PC-3 (cell line): ENCODE measurements around the gene TRIM45. TPM values are rescaled to one million over a fixed set of nuclear protein-coding genes. Genes with fewer than 3 reads are reported as not detected.

Experiments used
- ATAC-seq: fragments of 200-7000 bp; cut with Tn5 transposase; 2 replicates; pipeline ENCODE4 v1.9.1; 2020; ENCODE audit warnings: mild to moderate bottlenecking, moderate library complexity
- BruUV-seq: library from RNA; stranded (reverse); fragments of 400-500 nt; replicated peaks from 2 replicates; lab custom pipeline; 2021; lab: Mats Ljungman, UMichigan
- CTCF ChIA-PET: fragments of 300-600 bp; sonication (Branson Sonifier 250); formaldehyde crosslinking; loops from one replicate; lab custom pipeline; 2022; ENCODE audit warnings: antibody characterized with exemption; lab: Charles Lee
- POLR2A ChIA-PET: fragments of 300-600 bp; sonication (Branson Sonifier 250); formaldehyde crosslinking; loops from one replicate; lab custom pipeline; 2022; ENCODE audit warnings: antibody characterized with exemption; ENCODE audit not compliant: unreplicated experiment; lab: Charles Lee
- DNase-seq: peaks from one replicate; pipeline ENCODE4 v3.0.0-alpha.2; 2015
- H2AFZ ChIP-seq: fragments of 300-600 bp; sonication (generic); 2 replicates; pipeline ENCODE4 v1.6.0; 2016; ENCODE audit warnings: antibody characterized with exemption, low read length
- H3F3A ChIP-seq: fragments of 300-600 bp; sonication (generic); one replicate; pipeline ENCODE4 v1.6.0; 2017; ENCODE audit warnings: antibody characterized with exemption, low read length, control low read depth, mild to moderate bottlenecking; ENCODE audit not compliant: unreplicated experiment
- H3K27ac ChIP-seq: fragments of 300-600 bp; sonication (generic); 2 replicates; pipeline ENCODE4 v1.5.1; 2016; ENCODE audit warnings: mild to moderate bottlenecking, low read length
- H3K27me3 ChIP-seq: fragments of 300-600 bp; sonication (generic); 2 replicates; pipeline ENCODE4 v1.6.1; 2016; ENCODE audit warnings: low read length, mixed read lengths
- H3K36me3 ChIP-seq: fragments of 300-600 bp; sonication (generic); 2 replicates; pipeline ENCODE4 v1.6.1; 2016; ENCODE audit warnings: low read depth, mixed run types, low read length, mixed read lengths
- H3K4me1 ChIP-seq: fragments of 300-600 bp; sonication (generic); 2 replicates; pipeline ENCODE4 v1.5.1; 2016; ENCODE audit warnings: low read length; ENCODE audit not compliant: insufficient read depth
- H3K4me2 ChIP-seq: fragments of 300-600 bp; sonication (generic); 2 replicates; pipeline ENCODE4 v1.6.0; 2016; ENCODE audit warnings: low read length
- H3K4me3 ChIP-seq: fragments of 300-600 bp; sonication (generic); 2 replicates; pipeline ENCODE4 v1.5.1; 2016; ENCODE audit warnings: mild to moderate bottlenecking, low read length, mixed read lengths
- H3K79me2 ChIP-seq: fragments of 300-600 bp; sonication (generic); 2 replicates; pipeline ENCODE4 v1.6.1; 2017; ENCODE audit warnings: low read length, mixed read lengths
- H3K9ac ChIP-seq: fragments of 300-600 bp; sonication (generic); 2 replicates; pipeline ENCODE4 v1.6.0; 2016; ENCODE audit warnings: mild to moderate bottlenecking, low read length
- H3K9me2 ChIP-seq: fragments of 300-600 bp; sonication (generic); replicated peaks from 2 replicates; pipeline ENCODE4 v1.6.1; 2016; ENCODE audit warnings: mixed run types, low read length, mixed read lengths
- H3K9me3 ChIP-seq: fragments of 300-600 bp; sonication (generic); 2 replicates; pipeline ENCODE4 v1.6.1; 2016; ENCODE audit warnings: low read length, mixed read lengths
- H4K20me1 ChIP-seq: fragments of 300-600 bp; sonication (generic); 2 replicates; pipeline ENCODE4 v1.6.1; 2016; ENCODE audit warnings: low read length, mixed read lengths
- CTCF ChIP-seq: fragments of 300-600 bp; sonication (generic); conservative IDR thresholded peaks from 2 replicates; pipeline ENCODE4 v1.5.1; 2017; ENCODE audit warnings: antibody characterized with exemption, low read depth, mild to moderate bottlenecking, low read length
- EZH2 ChIP-seq: fragments of 300-600 bp; sonication (generic); IDR thresholded peaks from one replicate; pipeline ENCODE4 v1.6.1; 2017; ENCODE audit warnings: antibody characterized with exemption, mild to moderate bottlenecking, low read length; ENCODE audit not compliant: unreplicated experiment
- EZH2phosphoT487 ChIP-seq: fragments of 300-600 bp; sonication (generic); IDR thresholded peaks from 2 replicates; pipeline ENCODE4 v1.6.1; 2018; ENCODE audit warnings: mild to moderate bottlenecking, antibody characterized with exemption, low read length, borderline replicate concordance
- intact Hi-C: fragments of 100-400 bp; cut with micrococcal nuclease; formaldehyde crosslinking; loops from 2 replicates; pipeline ENCODE4 v1.9.0; 2023
- microRNA-seq: library from miRNA; unstranded; fragments of <30 nt; microRNA quantifications from one replicate; pipeline ENCODE4 v1.1.0, GENCODE V29; 2020; ENCODE audit not compliant: unreplicated experiment
- total RNA-seq: library from RNA; depleted of rRNA; stranded (reverse); fragments of >200 nt; gene quantifications from 2 replicates; pipeline ENCODE4 v1.2.3, GENCODE V29; 2014; rRNA removed

Gene TRIM45
- total RNA-seq, 1 experiment from 2014 or later = 4.3 TPM

DNA sequence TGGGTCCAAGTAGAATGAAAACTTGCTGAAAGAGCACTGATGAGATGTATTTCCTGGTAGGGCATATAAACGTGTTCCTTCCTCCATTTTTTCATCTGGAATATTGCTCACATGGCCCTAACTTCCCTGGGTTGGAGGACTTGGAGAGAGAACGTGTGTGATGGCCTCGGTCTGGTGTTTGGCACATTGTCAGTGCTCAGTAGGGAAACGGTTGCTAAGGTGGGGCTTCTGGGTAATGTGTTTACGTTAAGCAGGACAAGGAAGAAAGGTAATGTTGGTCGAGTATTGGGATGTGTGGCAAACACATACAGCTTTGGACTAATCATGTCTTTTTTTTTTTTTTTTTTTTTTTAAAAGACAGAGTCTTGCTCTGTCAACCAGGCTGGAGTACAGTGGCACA is 55.2 kb downstream of the TRIM45 start:
- H3K9me3 ChIP-seq = no peaks in the 10 kb centered on the region
- H3F3A ChIP-seq = no peaks in the 10 kb centered on the region
- no TSS peak for BruUV-seq
- H2AFZ ChIP-seq = no peak overlapping the region
- H3K4me2 ChIP-seq = no peak overlapping the region
- intact Hi-C loops = loop anchor here (2.0 to 10.0 kb wide), 2 partner anchors 302 to 688 kb away; no protein-coding TSS in a partner anchor
- peaks cover 3% of the 10 kb centered on the region; the same call in 1 of the 2 replicates for H3K4me1 ChIP-seq
- H3K79me2 ChIP-seq = peaks cover 2% of the 10 kb centered on the region; the same call in 1 of the 2 replicates
- no peak overlapping the region for H3K9ac ChIP-seq
- H3K4me3 ChIP-seq = no peak overlapping the region
- ATAC-seq = no peak
- H3K9me2 ChIP-seq = no peaks in the 10 kb centered on the region
- no peaks in the 10 kb centered on the region; the same call in 1 of the 2 replicates for H3K36me3 ChIP-seq
- ChIA-PET POLR2A (no interaction called here), CTCF (interaction anchor here (0.6 to 0.7 kb wide), 2 partner anchors 218 to 554 kb away, joined by 3 to 9 read pairs; no protein-coding TSS in a partner anchor)
- DNase-seq = no peak
- H3K27ac ChIP-seq = no peak overlapping the region
- H4K20me1 ChIP-seq = no peaks in the 10 kb centered on the region
- H3K27me3 ChIP-seq = no peaks in the 10 kb centered on the region
- TF ChIP-seq EZH2phosphoT487 (no peak), EZH2 (no peak), CTCF (no peak)

- H3K36me3 ChIP-seq = no peaks in the 10 kb centered on the region; the same call in 1 of the 2 replicates
- H3F3A ChIP-seq = no peaks in the 10 kb centered on the region
- no peaks in the 10 kb centered on the region for H3K27me3 ChIP-seq
- no peak for ATAC-seq
- H3K9ac ChIP-seq = no peak overlapping the region
- H3K79me2 ChIP-seq = peaks cover 27% of the 10 kb centered on the region; the same call in 1 of the 2 replicates
- BruUV-seq = no TSS peak
- DNase-seq = peak; percentile 28
- H3K4me2 ChIP-seq = 0 out of 2 replicates have a peak overlapping the region, but pooled peaks have one; percentile 6
- intact Hi-C loops = loop anchor here (2.0 to 10.0 kb wide), 2 partner anchors 59 to 693 kb away; partner anchors contain the start of gene TRIM45
- H4K20me1 ChIP-seq = no peaks in the 10 kb centered on the region
- no peak overlapping the region for H3K4me3 ChIP-seq
- POLR2A ChIA-PET = no interaction called here
- CTCF ChIA-PET = interaction anchor here (0.5 kb wide), 1 partner anchor 487 kb away, joined by 3 read pairs; no protein-coding TSS in a partner anchor
- H2AFZ ChIP-seq = no peak overlapping the region
- H3K9me2 ChIP-seq = no peaks in the 10 kb centered on the region
- no peaks in the 10 kb centered on the region for H3K9me3 ChIP-seq
- H3K4me1 ChIP-seq = peaks cover 14% of the 10 kb centered on the region
- no peak overlapping the region for H3K27ac ChIP-seq
- TF ChIP-seq EZH2 (no peak), CTCF (no peak), EZH2phosphoT487 (no peak)
Observed at GRCh38 chr1:117061986-117062415, 59.5 kb downstream of the TRIM45 start.

Small RNAs within 50 kb of the gene (microRNA-seq; reads per million reads assigned to microRNA genes)
- 22.8 reads per million, percentile 48 among the genes with 10 or more reads in this experiment for gene MIR942

Other genes with a start within 250 kb of the TRIM45 start
- gene PTGFRN, start 211.8 kb downstream of the TRIM45 start, total RNA-seq = 57.4 and 77.8 TPM in 2 replicates
- 0.17 and 0.36 TPM in 2 replicates for gene CD101, start 120.0 kb downstream of the TRIM45 start, total RNA-seq
- 25.1 and 28.8 TPM in 2 replicates for gene TTF2, start 61.4 kb downstream of the TRIM45 start, total RNA-seq
- gene VTCN1, start 89.2 kb upstream of the TRIM45 start, total RNA-seq = 0.12 TPM in 1 of 2 replicates, not detected in the other
- 18.0 and 21.1 TPM in 2 replicates for gene MAN1A2, start 245.7 kb upstream of the TRIM45 start, total RNA-seq